Esophagus muscularis mucosa (tissue), 3 donors: ENCODE data around the gene PLPP4.

Experiments used
- CTCF ChIP-seq, 3 experiments: fragments of 200-600 bp in 2 of 3; fragments of 450-650 bp in 1 of 3; sonication (generic) in 2 of 3; IDR thresholded peaks; one replicate each; pipeline ENCODE4 v1.5.1; 2017 to 2019; ENCODE audit warnings: antibody characterized with exemption in 3 of 3, mild to moderate bottlenecking in 2 of 3, moderate library complexity in 1 of 3
- EP300 ChIP-seq: sonication (generic); formaldehyde crosslinking; IDR thresholded peaks from one replicate; pipeline ENCODE4 v1.6.1; 2017; ENCODE audit warnings: antibody characterized with exemption

GRCh38 chr10:120599200-120599724 is 142.2 kb downstream of the PLPP4 start:
- TF ChIP-seq CTCF (IDR thresholded peaks at IDR 0.05): no peak
- no peak for TF ChIP-seq EP300
